ENCODE measurements around the gene TPCN1.

Gene TPCN1

DNA sequence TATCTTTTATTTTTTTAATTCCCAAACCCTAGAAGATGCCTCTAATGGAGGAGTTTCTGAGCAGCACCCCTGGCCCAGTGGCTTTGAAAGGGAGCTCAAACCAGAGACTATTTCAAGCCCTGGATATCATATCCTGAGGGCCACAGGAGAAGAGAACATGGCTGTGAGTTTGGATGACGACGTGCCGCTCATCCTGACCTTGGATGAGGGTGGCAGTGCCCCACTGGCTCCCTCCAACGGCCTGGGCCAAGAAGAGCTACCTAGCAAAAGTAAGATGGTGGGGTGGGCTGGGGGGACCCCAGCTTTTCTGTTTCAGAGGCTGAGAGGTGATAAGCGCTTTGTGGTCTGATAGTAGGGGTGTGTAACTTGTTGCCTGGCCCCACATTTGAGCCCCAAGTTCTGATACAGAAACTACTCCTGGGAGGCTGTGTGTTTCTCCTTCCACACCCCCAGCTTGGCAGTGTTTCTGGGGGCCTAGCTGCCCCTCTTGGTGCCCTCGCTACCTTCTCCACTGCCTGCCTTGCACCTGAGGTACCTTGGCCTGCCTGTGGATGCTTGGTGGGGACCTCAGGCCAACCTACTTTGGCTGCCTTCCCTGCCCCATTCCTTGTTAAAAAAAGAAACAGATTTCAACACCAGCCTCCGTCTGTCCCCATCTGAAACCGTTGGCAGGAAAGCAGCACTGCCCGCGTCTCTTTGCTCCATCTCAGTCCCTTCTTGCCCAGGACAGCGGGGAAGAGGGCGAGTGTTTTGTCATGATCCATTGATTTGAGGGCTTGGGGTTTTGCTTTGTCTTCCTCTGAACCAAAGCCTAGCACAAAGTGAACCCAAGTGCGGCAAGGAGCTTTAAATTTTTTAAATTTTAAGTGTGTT lies 5.7 kb downstream of the TPCN1 start:
- DNase-seq, result no peak

DNA sequence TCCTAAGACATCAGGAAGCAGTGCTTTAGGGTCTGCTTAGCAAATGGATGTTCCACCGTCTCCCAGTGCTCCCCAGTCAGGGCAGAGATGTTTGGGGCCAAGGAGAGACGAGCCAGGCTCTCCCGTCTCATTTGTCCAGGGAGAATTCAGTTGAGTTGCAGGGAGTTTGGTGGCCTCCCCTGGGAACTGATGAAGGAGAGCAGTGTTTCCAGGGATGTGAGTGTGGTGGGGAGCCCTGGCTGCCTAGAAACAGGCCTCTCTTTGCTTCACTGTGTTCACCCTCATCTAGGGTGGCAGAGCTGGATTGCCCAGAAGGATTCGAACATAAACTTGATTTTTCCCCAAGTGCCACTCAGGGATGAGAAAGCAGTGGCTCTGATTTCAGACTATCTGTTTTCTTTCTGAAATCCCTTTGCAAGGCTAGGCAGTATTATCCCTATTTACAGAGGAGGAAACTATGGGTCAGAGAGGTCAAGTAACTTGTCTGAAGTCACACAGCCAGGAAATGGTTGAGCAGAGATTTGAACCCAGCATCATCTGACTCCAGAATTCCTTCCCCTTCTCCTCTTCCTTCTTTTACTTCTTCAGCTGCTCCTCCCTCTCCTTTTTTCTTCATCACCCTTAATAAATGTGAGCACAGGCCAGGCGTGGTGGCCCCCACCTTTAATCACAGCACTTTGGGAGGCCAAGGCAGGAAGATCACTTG lies 6.6 kb downstream of the TPCN1 start:
- no peak for DNase-seq

GRCh38 chr12:113228394-113229028 lies 7.2 kb downstream of the TPCN1 start:
- no peak for DNase-seq

DNA sequence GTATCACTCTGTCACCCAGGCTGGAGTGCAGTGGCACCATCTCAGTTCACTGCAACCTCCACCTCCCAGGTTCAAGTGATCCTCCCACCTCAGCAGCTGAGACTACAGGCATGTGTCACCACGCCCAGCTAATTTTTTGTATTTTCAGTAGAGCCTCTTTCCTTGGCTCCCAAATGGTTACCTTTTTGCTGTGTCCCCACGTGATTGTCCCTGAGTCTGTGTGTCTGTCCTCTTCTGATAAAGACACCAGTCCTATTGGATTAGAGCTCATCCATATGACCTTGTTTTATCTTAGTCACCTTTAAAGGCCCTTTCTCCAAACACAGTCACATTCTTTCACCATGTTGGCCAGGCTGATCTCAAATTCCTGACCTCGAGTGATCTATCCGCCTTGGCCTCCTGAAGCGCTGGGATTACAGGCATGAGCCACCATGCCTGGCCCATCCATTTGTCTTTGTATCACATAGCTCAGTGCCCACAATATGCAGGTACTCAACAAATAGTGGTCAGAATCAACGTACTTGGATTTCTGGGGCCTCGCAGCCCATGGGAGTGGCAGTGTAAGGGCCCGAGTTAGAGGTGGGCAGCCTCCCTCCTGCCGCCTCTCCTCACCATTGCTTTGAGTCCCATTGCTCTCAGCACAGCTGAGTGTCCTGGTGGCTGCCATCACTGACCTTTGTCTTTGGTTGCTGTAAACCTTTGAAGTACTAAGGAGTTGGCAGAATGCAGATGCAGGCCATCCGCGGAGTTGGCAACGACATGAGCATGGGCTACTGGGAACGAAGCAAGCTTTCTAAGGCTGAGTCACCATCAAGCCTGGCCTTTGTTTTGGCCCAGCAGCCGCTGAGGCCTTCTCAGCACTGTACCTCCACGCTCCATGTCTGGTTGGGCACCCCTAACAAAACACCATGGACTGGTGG lies 9.3 kb downstream of the TPCN1 start:
- no peak for DNase-seq

DNA sequence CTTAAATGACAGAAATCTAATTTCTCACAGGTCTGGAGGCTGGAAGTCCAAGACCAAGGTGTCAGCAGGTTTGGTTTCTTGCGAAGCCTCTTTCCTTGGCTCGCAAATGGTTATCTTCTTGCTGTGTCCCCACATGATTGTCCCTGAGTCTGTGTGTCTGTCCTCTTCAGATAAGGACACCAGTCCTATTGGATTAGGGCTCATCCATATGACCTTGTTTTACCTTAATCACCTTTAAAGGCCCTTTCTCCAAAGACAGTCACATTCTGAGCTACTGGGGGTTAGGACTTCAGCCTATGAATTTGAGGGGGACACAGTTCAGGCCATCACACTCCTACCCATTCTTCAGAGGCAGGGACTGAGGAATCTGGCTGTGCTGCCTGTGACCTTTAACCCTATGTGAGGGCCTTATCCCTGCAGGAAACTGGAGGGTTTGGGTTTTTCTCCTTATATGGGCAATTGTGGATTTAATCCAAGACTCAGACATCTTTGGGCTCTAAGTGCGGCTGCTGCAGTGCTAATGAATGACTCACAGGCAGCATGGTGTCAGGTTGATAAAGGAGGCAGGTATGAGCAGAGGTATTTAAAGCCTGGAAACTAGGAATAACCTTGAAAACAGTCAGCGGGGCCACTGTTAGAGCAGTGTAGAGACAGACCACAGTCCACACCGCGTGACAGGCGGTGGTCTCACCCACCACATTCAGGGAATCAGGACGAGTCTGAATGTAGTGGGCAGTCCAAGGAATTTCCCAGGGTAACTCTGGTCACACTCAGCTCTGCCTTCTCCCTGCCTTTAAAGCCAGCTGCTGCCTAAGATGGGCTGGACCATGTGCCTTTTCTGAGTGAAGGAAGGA lies 10.2 kb downstream of the TPCN1 start:
- DNase-seq, result no peak

GRCh38 chr12:113232089-113232839 lies 11.0 kb downstream of the TPCN1 start:
- DNase-seq, result no peak

- DNase-seq, result no peak
Measured at GRCh38 chr12:113232840-113233585, 11.7 kb downstream of the TPCN1 start.

- no peak for DNase-seq
Measured at GRCh38 chr12:113233967-113234366, 12.7 kb downstream of the TPCN1 start.

DNA sequence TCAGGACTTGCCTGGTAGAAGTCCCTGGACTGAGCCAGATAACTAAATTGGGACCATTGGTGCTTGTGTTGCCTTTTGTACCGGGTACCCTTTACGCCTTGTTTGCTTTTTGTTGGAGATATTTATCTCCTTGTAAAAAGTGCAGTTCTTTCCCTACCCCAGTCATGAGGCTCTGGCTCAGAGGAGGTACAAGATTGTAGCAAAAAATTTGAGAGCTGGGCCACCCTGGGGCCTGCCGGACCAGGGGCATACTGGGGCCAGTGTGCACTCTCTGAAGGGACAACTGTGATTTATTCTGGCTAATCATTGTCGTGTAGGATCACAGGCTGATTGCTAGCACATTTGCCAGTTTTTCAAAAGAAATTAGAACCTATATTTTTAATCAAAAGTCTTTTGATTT lies 13.2 kb downstream of the TPCN1 start:
- no peak for DNase-seq

DNA sequence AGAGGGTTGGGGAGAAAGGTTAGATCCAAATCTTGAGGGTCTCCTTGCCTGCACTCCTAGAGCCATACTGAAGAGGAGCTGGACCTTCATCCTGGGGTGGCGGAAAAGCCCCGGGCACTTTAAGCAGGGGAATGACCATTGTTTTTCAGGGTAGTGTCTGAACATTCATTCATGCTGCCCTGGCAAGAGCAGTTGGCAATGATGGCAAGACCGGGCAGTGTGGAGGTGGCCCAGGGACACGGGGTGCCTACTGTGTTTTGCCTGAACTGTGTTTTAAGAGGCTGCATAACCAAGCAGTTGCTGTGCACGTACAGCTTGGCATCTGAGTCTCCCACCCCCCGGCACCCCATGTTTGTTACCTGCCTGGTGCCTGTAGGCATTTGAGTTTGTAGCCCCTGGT lies 14.7 kb downstream of the TPCN1 start:
- no peak for DNase-seq

DNA sequence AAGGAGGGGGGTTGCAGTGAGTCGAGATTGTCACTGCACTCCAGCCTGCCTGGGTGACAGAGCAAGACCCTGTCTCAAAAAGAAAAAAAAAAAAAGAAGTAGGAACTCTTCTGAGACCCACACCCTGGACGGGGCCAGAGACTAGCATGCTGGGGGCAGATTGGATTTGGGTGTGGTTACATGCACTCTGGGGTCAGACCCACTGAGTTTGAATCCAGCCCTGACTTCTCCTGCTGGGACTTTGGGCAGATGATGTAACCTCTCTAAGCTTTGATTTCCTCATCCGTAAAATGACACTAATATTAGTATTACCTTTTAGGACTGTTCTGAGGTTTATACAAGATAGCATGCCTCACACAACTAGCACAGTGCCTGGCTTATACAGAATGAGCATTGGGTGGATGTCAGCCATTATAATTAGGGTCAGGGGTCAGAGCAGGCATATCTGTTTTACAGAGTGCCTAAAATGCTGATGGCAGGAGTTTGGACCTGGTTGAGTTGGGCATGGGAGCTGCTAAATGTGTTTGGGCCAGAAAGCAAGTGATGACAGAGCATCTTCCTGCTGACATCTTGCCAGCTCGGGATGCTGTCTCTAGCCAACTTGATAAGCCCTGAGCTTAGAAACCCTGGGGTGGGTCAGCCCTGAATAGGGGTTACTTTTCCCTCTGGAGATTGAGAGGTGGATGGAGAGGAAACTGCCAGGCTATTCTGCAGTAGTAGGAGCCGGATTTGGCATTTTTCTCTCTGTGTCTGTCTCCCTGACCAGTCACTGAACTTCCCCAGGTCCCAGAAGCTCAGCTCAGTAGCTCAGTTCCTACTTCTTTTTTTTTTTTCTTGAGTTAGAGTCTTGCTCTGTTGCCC lies 15.5 kb downstream of the TPCN1 start:
- DNase-seq, result peak; percentile 34

DNA sequence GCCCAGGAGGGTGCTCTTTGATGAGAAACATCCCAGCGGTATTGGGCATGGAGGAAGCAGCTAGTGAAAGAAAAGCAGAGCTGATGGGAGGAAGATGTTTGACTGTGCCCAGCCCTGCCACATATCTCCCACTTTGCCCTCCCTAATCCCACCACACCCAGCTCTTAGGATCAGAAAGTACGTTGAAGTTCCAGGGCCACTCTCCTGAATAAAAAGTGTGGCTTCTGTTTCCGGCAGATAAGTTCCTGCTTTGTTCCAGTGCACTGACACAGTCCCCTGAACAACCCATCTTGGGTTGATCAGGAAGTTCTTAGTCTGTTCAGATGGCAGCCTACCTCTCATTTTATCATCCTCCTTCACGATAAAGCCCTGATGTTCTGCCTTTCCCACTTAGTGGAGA lies 16.5 kb downstream of the TPCN1 start:
- DNase-seq, result no peak

GRCh38 chr12:113238309-113238708 lies 17.0 kb downstream of the TPCN1 start:
- no peak for DNase-seq

- DNase-seq, result no peak
Measured at GRCh38 chr12:113239288-113239771, 18.1 kb downstream of the TPCN1 start.

DNA sequence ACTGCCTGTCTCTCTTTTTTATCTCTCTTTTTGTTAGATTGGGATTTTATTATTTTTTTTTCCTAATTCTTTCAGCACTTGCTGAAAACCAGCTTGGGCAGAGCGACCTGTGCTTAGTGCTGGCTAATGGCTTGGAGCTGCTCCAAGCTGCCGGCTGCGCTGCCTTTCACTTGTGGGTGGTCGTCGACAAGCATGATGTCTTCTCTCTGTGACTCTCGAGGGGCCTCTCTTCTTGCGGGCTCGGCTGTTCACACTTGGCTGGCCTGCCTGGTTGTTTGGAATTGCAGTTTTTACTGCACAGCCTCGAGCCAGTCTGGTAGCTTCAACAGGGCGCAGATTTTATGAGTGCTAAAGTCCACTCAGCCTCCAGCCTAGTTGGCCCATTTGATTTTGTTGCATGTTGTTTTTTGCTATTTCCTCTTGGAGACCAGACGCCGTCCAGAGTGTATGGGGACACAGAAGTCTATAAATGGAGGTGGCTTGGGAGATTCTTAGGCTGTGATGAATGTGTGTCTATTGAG lies 18.6 kb downstream of the TPCN1 start:
- no peak for DNase-seq

- no peak for DNase-seq
Measured at GRCh38 chr12:113240395-113240794, 19.1 kb downstream of the TPCN1 start.

DNA sequence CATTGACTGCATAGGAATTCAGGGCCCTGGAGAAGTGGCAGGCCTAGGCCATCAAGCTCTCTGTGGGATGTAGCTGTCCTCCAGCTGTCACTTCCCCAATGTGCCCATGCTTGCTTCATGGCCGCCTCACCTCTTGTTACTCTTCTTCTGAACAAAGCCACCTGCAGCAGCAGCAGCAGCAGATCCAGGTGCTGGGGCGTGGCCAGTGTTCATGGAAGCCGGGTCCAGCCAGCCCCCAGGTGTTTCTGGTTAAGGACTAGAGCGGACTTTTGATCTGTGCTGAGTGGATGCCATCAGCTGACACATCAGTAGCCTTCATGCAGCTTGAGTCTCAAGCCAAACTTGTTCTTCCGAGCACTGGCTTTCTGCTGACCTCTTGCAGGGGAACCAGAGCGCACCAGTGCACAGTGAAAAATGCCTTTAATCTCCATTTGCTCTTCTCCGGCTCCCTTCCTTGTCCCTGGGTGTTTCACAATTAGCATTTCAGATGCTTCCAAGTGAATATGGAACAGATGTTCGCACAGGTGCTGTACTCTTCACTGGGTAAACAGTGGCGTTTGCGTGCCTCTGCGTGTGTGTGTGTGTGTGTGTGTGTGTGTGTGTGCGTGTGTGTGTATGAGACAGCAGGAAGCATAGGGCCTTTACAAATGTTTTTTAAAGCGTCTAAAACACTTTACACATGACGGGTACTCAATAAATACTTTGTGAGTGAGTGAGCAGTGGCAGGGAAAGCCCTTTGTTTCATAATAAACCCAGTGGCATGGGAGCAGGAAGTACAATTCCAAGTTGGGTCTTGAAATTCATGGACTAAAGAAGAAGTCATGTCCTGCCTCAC lies 20.1 kb downstream of the TPCN1 start:
- no peak for DNase-seq

DNA sequence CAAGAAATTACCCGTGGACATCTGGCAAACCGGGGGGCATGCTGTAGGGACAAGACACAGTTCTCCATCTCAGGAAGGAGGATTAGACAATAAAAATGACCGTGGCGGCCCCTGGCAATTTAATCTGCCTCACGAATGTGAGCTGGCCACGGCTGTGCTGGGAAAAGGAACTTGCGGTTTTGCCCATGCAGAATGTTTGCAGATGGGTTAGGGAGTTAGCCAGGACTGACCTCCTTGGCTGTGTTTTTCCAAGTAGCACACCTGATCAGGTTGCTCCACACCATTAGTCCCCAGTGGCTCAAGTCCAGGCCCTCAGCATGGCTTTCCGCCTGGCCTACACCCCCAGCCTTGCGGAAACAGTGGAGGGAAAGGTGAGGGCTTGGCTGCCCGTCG lies 20.8 kb downstream of the TPCN1 start:
- no peak for DNase-seq
